ENCODE data around the gene SAMD3.

The SAMD3 gene

DNA sequence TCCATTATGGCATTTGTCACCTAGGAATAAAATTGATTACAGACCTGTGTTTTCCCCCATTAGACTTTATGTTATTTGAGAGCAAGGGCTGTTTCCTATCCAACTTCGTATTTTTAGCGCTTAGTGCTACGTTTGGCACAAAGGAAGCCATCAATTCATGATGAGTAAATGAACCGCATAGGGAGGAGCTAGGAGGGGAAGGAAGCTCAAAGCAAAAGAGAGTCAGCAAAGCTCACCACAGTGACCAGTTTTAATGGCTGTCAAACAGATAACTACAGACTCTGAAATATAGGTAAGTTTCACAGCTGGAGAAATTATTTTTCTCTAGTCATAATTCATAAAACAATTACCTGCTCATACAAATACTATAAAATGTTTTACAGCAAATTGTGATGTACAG lies 6.9 kb upstream of the SAMD3 start:
- no peak for DNase-seq (ENCODE audit: low read depth)
- TF ChIP-seq, protein P1, sequence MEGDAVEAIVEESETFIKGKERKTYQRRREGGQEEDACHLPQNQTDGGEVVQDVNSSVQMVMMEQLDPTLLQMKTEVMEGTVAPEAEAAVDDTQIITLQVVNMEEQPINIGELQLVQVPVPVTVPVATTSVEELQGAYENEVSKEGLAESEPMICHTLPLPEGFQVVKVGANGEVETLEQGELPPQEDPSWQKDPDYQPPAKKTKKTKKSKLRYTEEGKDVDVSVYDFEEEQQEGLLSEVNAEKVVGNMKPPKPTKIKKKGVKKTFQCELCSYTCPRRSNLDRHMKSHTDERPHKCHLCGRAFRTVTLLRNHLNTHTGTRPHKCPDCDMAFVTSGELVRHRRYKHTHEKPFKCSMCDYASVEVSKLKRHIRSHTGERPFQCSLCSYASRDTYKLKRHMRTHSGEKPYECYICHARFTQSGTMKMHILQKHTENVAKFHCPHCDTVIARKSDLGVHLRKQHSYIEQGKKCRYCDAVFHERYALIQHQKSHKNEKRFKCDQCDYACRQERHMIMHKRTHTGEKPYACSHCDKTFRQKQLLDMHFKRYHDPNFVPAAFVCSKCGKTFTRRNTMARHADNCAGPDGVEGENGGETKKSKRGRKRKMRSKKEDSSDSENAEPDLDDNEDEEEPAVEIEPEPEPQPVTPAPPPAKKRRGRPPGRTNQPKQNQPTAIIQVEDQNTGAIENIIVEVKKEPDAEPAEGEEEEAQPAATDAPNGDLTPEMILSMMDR (conservative IDR thresholded peaks at IDR 0.05; ENCODE audit: low read depth, low read length) = no peak
- H3K4me3 ChIP-seq (ENCODE audit: low read length) = no peak overlapping the region

DNA sequence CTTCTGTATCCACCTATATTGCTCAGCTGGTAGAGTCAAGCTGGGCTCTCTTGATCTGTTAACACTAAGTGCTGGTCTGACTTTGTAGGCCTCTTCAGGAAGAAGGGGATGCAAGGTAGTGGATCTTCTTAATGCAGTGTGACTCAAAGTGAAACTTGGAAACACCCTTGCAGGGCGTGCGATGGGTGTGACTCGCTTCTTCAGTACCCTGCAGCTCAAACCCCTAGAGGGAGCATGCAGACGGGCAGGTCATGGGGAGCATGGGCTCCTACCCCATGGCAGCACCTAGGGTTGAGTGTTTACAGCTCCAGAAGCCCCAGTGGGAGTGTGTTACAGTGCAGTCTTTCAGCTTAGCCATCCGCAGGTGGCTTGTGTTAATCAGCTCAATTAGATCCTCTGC lies 757 bp upstream of the SAMD3 start:
- TF ChIP-seq, protein P1 (conservative IDR thresholded peaks at IDR 0.05; ENCODE audit: low read depth, low read length) = no peak
- no peak for DNase-seq (ENCODE audit: low read depth)
- no peak overlapping the region for H3K4me3 ChIP-seq (ENCODE audit: low read length)

GRCh38 chr6:130218134-130218533 lies 4.6 kb downstream of the SAMD3 start:
- no peak overlapping the region for H3K4me3 ChIP-seq (ENCODE audit: low read length)
- DNase-seq (ENCODE audit: low read depth) = no peak
- TF ChIP-seq, protein P1 (conservative IDR thresholded peaks at IDR 0.05; ENCODE audit: low read depth, low read length) = no peak

- TF ChIP-seq, protein P1 (conservative IDR thresholded peaks at IDR 0.05; ENCODE audit: low read depth, low read length) = no peak
- no peak overlapping the region for H3K4me3 ChIP-seq (ENCODE audit: low read length)
- DNase-seq (ENCODE audit: low read depth) = no peak
Observed at GRCh38 chr6:130216620-130217019, 6.1 kb downstream of the SAMD3 start.

DNA sequence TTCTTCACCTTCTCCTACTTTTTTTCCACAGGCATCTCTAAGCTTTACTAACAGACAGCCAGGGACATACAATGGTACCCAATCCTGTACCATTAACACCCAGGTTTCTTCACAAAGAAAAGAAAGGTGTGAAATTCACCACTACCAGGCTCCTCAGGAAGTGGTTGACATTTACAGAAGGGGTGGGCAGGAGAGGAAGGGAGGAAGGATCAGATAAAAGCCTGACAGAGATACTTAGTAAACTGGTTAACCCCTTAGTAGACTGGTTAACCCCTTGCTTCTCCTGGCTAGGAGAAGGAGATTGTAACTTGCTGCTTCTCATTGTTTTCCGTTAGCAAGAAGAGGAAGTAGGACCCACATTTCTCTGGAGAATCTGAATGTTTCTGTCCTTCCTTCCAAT lies 7.2 kb downstream of the SAMD3 start:
- no peak overlapping the region for H3K4me3 ChIP-seq (ENCODE audit: low read length)
- DNase-seq (ENCODE audit: low read depth) = no peak
- TF ChIP-seq, protein P1 (conservative IDR thresholded peaks at IDR 0.05; ENCODE audit: low read depth, low read length) = no peak

DNA sequence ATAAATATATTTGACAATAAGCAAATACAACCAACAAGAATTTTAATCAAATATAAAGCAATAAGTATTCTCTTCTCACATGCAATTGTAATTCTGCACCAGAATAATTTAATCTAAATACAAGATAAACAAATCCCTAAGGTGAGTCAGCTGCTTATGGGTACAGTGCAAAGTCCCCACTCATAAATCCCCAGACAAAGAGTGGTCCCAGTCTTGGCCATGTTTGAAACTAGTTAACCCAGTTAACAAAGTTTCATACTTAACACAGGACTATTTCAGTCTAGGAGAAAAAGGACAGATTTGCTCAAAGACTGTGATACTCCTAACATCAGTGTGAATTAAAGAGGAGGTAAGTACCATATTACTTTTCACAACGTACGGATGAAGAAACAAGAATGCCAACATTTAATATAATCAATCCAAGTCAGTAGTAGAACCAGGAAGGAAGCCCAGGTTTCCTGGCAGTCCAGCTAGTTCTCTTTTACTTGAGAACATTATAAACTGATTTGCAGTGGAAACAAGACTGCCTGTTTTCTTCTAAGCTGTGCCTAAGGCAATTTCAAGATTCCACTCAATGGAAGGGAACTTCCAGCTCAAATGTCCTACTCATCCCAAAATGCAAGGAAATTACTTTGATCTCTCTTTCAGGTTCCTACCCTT lies 10.4 kb downstream of the SAMD3 start:
- no peak overlapping the region for H3K4me3 ChIP-seq (ENCODE audit: low read length)
- TF ChIP-seq, protein P1 (conservative IDR thresholded peaks at IDR 0.05; ENCODE audit: low read depth, low read length) = no peak
- no peak for DNase-seq (ENCODE audit: low read depth)

GRCh38 chr6:130211691-130212090 lies 11.1 kb downstream of the SAMD3 start:
- no peak overlapping the region for H3K4me3 ChIP-seq (ENCODE audit: low read length)
- no peak for DNase-seq (ENCODE audit: low read depth)
- TF ChIP-seq, protein P1 (conservative IDR thresholded peaks at IDR 0.05; ENCODE audit: low read depth, low read length) = no peak

All from retinal pigment epithelial cell (primary cell).